Transverse colon (tissue), 4 donors: ENCODE measurements around the gene ATF6B. TPM values are rescaled to one million over a fixed set of nuclear protein-coding genes. Genes with fewer than 3 reads are reported as not detected.

ENCODE experiments used
- DNase-seq: peaks from one replicate; pipeline ENCODE4 v3.0.0-alpha.2; 2019
- H3K27ac ChIP-seq, 4 donors: fragments of 200-600 bp; sonication (generic); 2 replicates each; pipeline ENCODE4 v1.5.1; 2016 to 2018; ENCODE audit warnings: inconsistent platforms in 4 of 4
- H3K27me3 ChIP-seq: fragments of 200-600 bp; sonication (generic); 2 replicates; pipeline ENCODE4 v1.5.1; 2017; ENCODE audit warnings: inconsistent platforms
- H3K36me3 ChIP-seq, 4 donors: fragments of 200-600 bp; sonication (generic); 2 replicates each; pipeline ENCODE4 v1.5.1; 2017 to 2019; ENCODE audit warnings: inconsistent platforms in 4 of 4
- H3K4me1 ChIP-seq, 4 donors: fragments of 200-600 bp; sonication (generic); 2 replicates each; pipeline ENCODE4 v1.5.1; 2017 to 2020; ENCODE audit warnings: inconsistent platforms in 4 of 4
- H3K4me3 ChIP-seq, 4 donors: fragments of 200-600 bp; sonication (generic); 1 replicate in 1 of 4; 2 replicates in 3 of 4; pipeline versions ENCODE4 v1.5.1 to v1.6.1; 2017 to 2019; ENCODE audit warnings: inconsistent platforms in 4 of 4
- H3K9me3 ChIP-seq, 2 donors: fragments of 200-600 bp; sonication (generic); 2 replicates each; pipeline ENCODE4 v1.5.1; 2017 to 2019; ENCODE audit warnings: inconsistent platforms in 2 of 2
- CTCF ChIP-seq, 5 experiments: fragments of 200-600 bp in 3 of 5; fragments of 450-650 bp in 2 of 5; sonication (generic) in 3 of 5; IDR thresholded peaks; 1 replicate in 2 of 5; 2 replicates in 3 of 5; pipeline ENCODE4 v1.5.1; 2016 to 2017; ENCODE audit warnings: antibody characterized with exemption in 5 of 5, inconsistent platforms in 3 of 5, mild to moderate bottlenecking in 2 of 5, moderate library complexity in 1 of 5
- EP300 ChIP-seq: sonication (generic); formaldehyde crosslinking; IDR thresholded peaks from one replicate; pipeline ENCODE4 v1.6.1; 2017; ENCODE audit warnings: antibody characterized with exemption, low read depth
- POLR2A ChIP-seq: fragments of 450-650 bp; IDR thresholded peaks from one replicate; pipeline ENCODE4 v1.6.1; 2016; ENCODE audit warnings: antibody characterized with exemption, mild to moderate bottlenecking, moderate library complexity
- POLR2AphosphoS5 ChIP-seq, 3 donors: sonication (generic); formaldehyde crosslinking; IDR thresholded peaks; one replicate each; pipeline ENCODE4 v1.6.1; 2016; ENCODE audit warnings: antibody characterized with exemption in 3 of 3
- WGBS, 2 donors: methylation state at CpG; one replicate each; pipeline ENCODE4 v1.1.5; 2018; ENCODE audit warnings: low coverage in 1 of 2; 5-methylcytosine and 5-hydroxymethylcytosine counted together
- in situ Hi-C, 4 donors: fragments of 200-750 bp; cut with MboI; loops; one replicate each; pipeline versions ENCODE4 v1.15.0 to v1.15.1; 2017; ENCODE audit warnings: low sequenced_read_pairs in 3 of 4, low pct_ligation_motif_present in 1 of 4, low pct_unique_long_range_greater_than_20kb in 1 of 4
- intact Hi-C: fragments of 100-400 bp; cut with DNase I; formaldehyde crosslinking; loops from one replicate; pipeline ENCODE4 v1.15.1; 2023; ENCODE audit warnings: low total_unique reads
- total RNA-seq, 4 donors: library from RNA; depleted of rRNA; stranded (reverse); fragments of >200 nt; gene quantifications; one replicate each; pipeline ENCODE4 v1.1.0, GENCODE V29; 2016

The ATF6B gene
- total RNA-seq, 4 donors from 2014 or later, result 59.0 to 139 (median 98.5) TPM

- no peak overlapping the region for H3K4me3 ChIP-seq
- no peaks in the 10 kb centered on the region for H3K9me3 ChIP-seq
- in situ Hi-C loops (no loop called here), intact Hi-C loops (no loop called here)
- WGBS, 2 donors, result 38 to 40% methylated on average over 8 of the region's 8 CpGs
- TF ChIP-seq POLR2AphosphoS5 (IDR thresholded peaks at IDR 0.05) (peak in 1 of 3 donors; percentile 30), EP300 (no peak)
- peak overlapping the region; percentile 57 to 85 (median 70) for H3K27ac ChIP-seq
- peaks cover 35% of the 10 kb centered on the region for H3K27me3 ChIP-seq
- H3K36me3 ChIP-seq, result no peaks in the 10 kb centered on the region
- peaks cover 5 to 28% (median 14%) of the 10 kb centered on the region in 4 donors for H3K4me1 ChIP-seq
- no peak for DNase-seq
These were observed 35.1 kb downstream of the ATF6B start for GRCh38 chr6:32092760-32093497.

GRCh38 chr6:32089082-32089828, 38.8 kb downstream of the ATF6B start:
- WGBS, 2 donors, result 85 to 88% methylated on average over 5 to 10 of the region's 10 CpGs
- Histone ChIP-seq H3K4me1 (peaks cover 5 to 36% (median 22%) of the 10 kb centered on the region in 4 donors), H3K36me3 (no peaks in the 10 kb centered on the region), H3K9me3 (no peaks in the 10 kb centered on the region), H3K4me3 (no peak overlapping the region), H3K27ac (no peak overlapping the region), H3K27me3 (peaks cover 16% of the 10 kb centered on the region)
- DNase-seq, result no peak
- no peak for TF ChIP-seq CTCF (IDR thresholded peaks at IDR 0.05)
- no peak for TF ChIP-seq POLR2AphosphoS5 (IDR thresholded peaks at IDR 0.05)
- TF ChIP-seq POLR2A, result no peak
- TF ChIP-seq EP300, result no peak
- in situ Hi-C loops (no loop called here), intact Hi-C loops (no loop called here)

- H3K4me3 ChIP-seq, result no peak overlapping the region
- H3K36me3 ChIP-seq, result no peaks in the 10 kb centered on the region
- no peaks in the 10 kb centered on the region for H3K9me3 ChIP-seq
- peaks cover 16% of the 10 kb centered on the region for H3K27me3 ChIP-seq
- peak overlapping the region in 1 of 4 donors; percentile 56 for H3K27ac ChIP-seq
- H3K4me1 ChIP-seq, result peaks cover 5 to 34% (median 20%) of the 10 kb centered on the region in 4 donors
- WGBS, 2 donors, result 84% methylated on average over 13 of the region's 14 CpGs; no CpG with 5 or more reads in 1 of the 2 donors
- no peak for TF ChIP-seq EP300
- no peak for TF ChIP-seq POLR2AphosphoS5 (IDR thresholded peaks at IDR 0.05)
- TF ChIP-seq POLR2A, result no peak
- no peak for TF ChIP-seq CTCF (IDR thresholded peaks at IDR 0.05)
- in situ Hi-C loops, result no loop called here
- no peak for DNase-seq
- intact Hi-C loops, result no loop called here
These were observed 39.5 kb downstream of the ATF6B start for GRCh38 chr6:32088487-32089049.

GRCh38 chr6:32087574-32088486, 40.2 kb downstream of the ATF6B start:
- Histone ChIP-seq H3K9me3 (no peaks in the 10 kb centered on the region), H3K27me3 (peaks cover 16% of the 10 kb centered on the region), H3K36me3 (no peaks in the 10 kb centered on the region), H3K27ac (peak overlapping the region; percentile 14 to 62 (median 53)), H3K4me1 (peaks cover 3 to 29% (median 16%) of the 10 kb centered on the region in 4 donors), H3K4me3 (peak overlapping the region in 1 of 4 donors; percentile 12)
- in situ Hi-C loops (no loop called here), intact Hi-C loops (no loop called here)
- 36% methylated on average over 21 of the region's 50 CpGs; no CpG with 5 or more reads in 1 of the 2 donors for WGBS, 2 donors
- TF ChIP-seq POLR2AphosphoS5 (IDR thresholded peaks at IDR 0.05) (peak in 1 of 3 donors; percentile 20), CTCF (IDR thresholded peaks at IDR 0.05) (peak; percentile 25 to 59 (median 44)), POLR2A (no peak), EP300 (no peak)
- peak; percentile 89 for DNase-seq
